Gastrocnemius medialis (tissue), 4 donors: ENCODE data around the gene SEPTIN12. TPM values are rescaled to one million over a fixed set of nuclear protein-coding genes. Genes with fewer than 3 reads are reported as not detected.
"Not testable (repeated sequence)": the region's sequence is repeated elsewhere in the genome, so short reads cannot be mapped to it uniquely, and the experiment has no call there.

Source experiments
- ATAC-seq, 2 donors: fragments of 150-250 bp; one replicate each; pipeline ENCODE4 v1.9.1; 2016
- DNase-seq, 2 donors: peaks; one replicate each; pipeline ENCODE4 v3.0.0-alpha.2; 2019
- H3K27ac ChIP-seq, 4 donors: fragments of 200-600 bp; sonication (generic); 1 replicate in 1 of 4; 2 replicates in 3 of 4; pipeline ENCODE4 v1.5.1; 2016 to 2018; ENCODE audit warnings: mild to moderate bottlenecking in 2 of 4, moderate library complexity in 1 of 4
- H3K27me3 ChIP-seq, 3 donors: fragments of 200-600 bp; sonication (generic) in 2 of 3; 1 replicate in 1 of 3; 2 replicates in 2 of 3; pipeline versions ENCODE4 v1.5.1 to v1.6.0; 2016 to 2019; ENCODE audit warnings: mild to moderate bottlenecking in 1 of 3, moderate library complexity in 1 of 3
- H3K36me3 ChIP-seq, 2 donors: fragments of 200-600 bp; sonication (generic) in 1 of 2; one replicate each; pipeline ENCODE4 v1.5.1; 2017 to 2018
- H3K4me1 ChIP-seq, 2 donors: fragments of 200-600 bp; sonication (generic) in 1 of 2; one replicate each; pipeline ENCODE4 v1.5.1; 2016 to 2017; ENCODE audit warnings: mild to moderate bottlenecking in 2 of 2
- H3K4me3 ChIP-seq, 4 donors: fragments of 200-600 bp; sonication (generic) in 3 of 4; 1 replicate in 1 of 4; 2 replicates in 3 of 4; pipeline ENCODE4 v1.5.1; 2016 to 2019; ENCODE audit warnings: mild to moderate bottlenecking in 2 of 4
- H3K9me3 ChIP-seq, 3 donors: fragments of 200-600 bp; sonication (generic) in 2 of 3; 1 replicate in 1 of 3; 2 replicates in 2 of 3; pipeline ENCODE4 v1.5.1; 2016 to 2019
- CTCF ChIP-seq, 5 experiments: fragments of 450-650 bp in 3 of 5; fragments of 200-600 bp in 2 of 5; sonication (generic) in 2 of 5; IDR thresholded peaks in 4 of 5; conservative IDR thresholded peaks in 1 of 5; 1 replicate in 4 of 5; 2 replicates in 1 of 5; pipeline ENCODE4 v1.5.1; 2016 to 2019; ENCODE audit warnings: antibody characterized with exemption in 5 of 5, mild to moderate bottlenecking in 3 of 5, moderate library complexity in 3 of 5
- POLR2A ChIP-seq, 2 donors: fragments of 450-650 bp; IDR thresholded peaks; one replicate each; pipeline ENCODE4 v1.6.1; 2017; ENCODE audit warnings: antibody characterized with exemption in 2 of 2, mild to moderate bottlenecking in 2 of 2, moderate library complexity in 2 of 2
- in situ Hi-C, 4 donors: fragments of 200-750 bp; cut with MboI; loops; one replicate each; pipeline versions ENCODE4 v1.15.0 to v1.8.0; 2017; ENCODE audit warnings: low sequenced_read_pairs in 4 of 4
- intact Hi-C: fragments of 100-400 bp; cut with DNase I; formaldehyde crosslinking; loops from one replicate; pipeline ENCODE4 v1.15.1; 2023; ENCODE audit warnings: low total_unique reads
- total RNA-seq, 4 donors: library from RNA; depleted of rRNA; stranded (reverse); fragments of >200 nt; gene quantifications; one replicate each; pipeline versions ENCODE4 v1.1.0 to v1.2.3, GENCODE V29; 2016

SEPTIN12 gene
- total RNA-seq, 4 donors from 2014 or later, result not detected

- no peak for TF ChIP-seq POLR2A (IDR thresholded peaks at IDR 0.05)
- no peak for TF ChIP-seq CTCF (IDR thresholded peaks at IDR 0.05 in 4 of 5, conservative IDR thresholded peaks at IDR 0.05 in 1 of 5)
- ATAC-seq, result no peak
- DNase-seq, result no peak
- Histone ChIP-seq H3K27me3 (peaks cover 0 to 3% (median 0%) of the 10 kb centered on the region in 3 donors), H3K4me3 (no peak overlapping the region), H3K4me1 (peaks cover 0 to 3% of the 10 kb centered on the region in 2 donors), H3K27ac (no peak overlapping the region), H3K9me3 (no peaks in the 10 kb centered on the region), H3K36me3 (no peaks in the 10 kb centered on the region)
- in situ Hi-C loops, result no loop called here
- intact Hi-C loops, result no loop called here
Measured at GRCh38 chr16:4743226-4743878, 44.8 kb downstream of the SEPTIN12 start.

GRCh38 chr16:4738370-4738769 is 49.8 kb downstream of the SEPTIN12 start:
- H3K36me3 ChIP-seq, H3K27ac ChIP-seq, DNase-seq, intact Hi-C loops, H3K9me3 ChIP-seq, H3K27me3 ChIP-seq, H3K4me3 ChIP-seq, ATAC-seq, in situ Hi-C loops: not testable (repeated sequence)
- H3K4me1 ChIP-seq, result peaks cover 7 to 11% of the 10 kb centered on the region in 2 donors

- H3K27me3 ChIP-seq, result no peaks in the 10 kb centered on the region
- intact Hi-C loops (no loop called here), in situ Hi-C loops (no loop called here)
- no peaks in the 10 kb centered on the region for H3K9me3 ChIP-seq
- no peak for ATAC-seq
- H3K27ac ChIP-seq, result no peak overlapping the region
- no peak for TF ChIP-seq POLR2A (IDR thresholded peaks at IDR 0.05)
- TF ChIP-seq CTCF (IDR thresholded peaks at IDR 0.05 in 4 of 5, conservative IDR thresholded peaks at IDR 0.05 in 1 of 5), result no peak
- peaks cover 13 to 16% of the 10 kb centered on the region in 2 donors for H3K4me1 ChIP-seq
- H3K4me3 ChIP-seq, result no peak overlapping the region
- no peaks in the 10 kb centered on the region for H3K36me3 ChIP-seq
- no peak for DNase-seq
Measured at GRCh38 chr16:4737545-4737944, 50.6 kb downstream of the SEPTIN12 start.

DNA sequence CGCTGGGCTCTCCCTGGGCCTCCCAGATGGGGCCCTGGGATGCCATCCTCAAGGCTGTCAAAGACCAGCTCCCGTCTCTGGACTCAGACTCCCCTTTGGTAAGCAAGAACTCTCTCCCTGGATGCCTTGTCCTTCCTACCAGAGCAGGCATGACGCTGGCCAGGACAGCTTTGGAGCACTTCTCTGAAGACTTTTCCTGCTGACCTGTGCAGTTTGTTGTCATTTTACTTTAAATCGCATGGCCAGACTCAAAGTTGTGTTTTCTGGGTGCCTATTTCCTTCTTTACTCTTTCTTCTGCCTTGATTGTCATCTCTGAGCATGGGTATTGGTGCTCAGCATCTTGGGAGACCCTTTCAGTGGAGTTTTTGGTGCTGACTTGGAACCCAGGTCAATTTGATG is 51.6 kb downstream of the SEPTIN12 start:
- H3K9me3 ChIP-seq, result no peaks in the 10 kb centered on the region
- ATAC-seq (no peak), DNase-seq (no peak)
- H3K4me3 ChIP-seq, result no peak overlapping the region
- in situ Hi-C loops (no loop called here), intact Hi-C loops (no loop called here)
- H3K27ac ChIP-seq, result no peak overlapping the region
- no peaks in the 10 kb centered on the region for H3K27me3 ChIP-seq
- no peak for TF ChIP-seq POLR2A (IDR thresholded peaks at IDR 0.05)
- TF ChIP-seq CTCF (IDR thresholded peaks at IDR 0.05 in 4 of 5, conservative IDR thresholded peaks at IDR 0.05 in 1 of 5), result no peak
- no peaks in the 10 kb centered on the region for H3K36me3 ChIP-seq
- H3K4me1 ChIP-seq, result peaks cover 13 to 16% of the 10 kb centered on the region in 2 donors

DNA sequence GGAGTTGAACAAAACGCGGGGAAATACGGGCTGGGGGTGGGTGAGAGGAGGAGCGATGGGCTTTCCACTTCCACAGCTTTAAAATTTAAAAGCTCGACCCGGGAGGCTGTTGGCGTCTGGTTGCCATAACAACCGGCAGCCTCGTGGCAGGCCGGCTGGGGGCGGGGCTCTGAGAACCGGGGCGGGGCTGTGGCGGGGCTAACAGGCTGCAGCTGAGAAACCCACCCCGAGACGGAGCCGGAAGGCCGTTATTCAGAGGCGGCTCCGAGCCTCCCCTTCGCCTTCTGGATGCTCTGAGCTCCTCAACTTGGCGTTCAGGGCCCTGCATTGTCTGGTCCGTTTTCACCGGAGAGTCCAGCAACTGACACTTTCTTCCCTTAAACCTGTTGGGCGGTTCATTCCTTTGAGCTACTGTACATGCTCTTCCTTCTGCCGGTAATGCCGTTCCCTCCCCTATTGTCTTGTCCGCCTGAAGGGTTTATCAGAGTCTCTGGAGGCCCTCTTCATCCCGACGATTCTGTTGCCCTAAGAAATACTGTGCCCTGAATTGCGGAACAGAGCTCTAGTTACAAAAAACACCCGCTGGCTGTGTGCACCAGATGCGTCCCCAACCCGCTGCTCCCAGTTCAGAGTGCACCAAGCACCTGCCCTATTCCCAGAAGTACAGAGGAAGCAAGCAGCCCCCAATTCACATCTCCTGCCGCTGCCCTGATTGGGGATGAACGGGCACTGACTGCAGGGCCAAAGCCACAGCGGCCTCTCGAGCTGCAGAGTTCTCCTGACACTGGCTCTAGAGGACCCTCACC is 53.2 kb downstream of the SEPTIN12 start:
- TF ChIP-seq CTCF (IDR thresholded peaks at IDR 0.05 in 4 of 5, conservative IDR thresholded peaks at IDR 0.05 in 1 of 5) (no peak), POLR2A (IDR thresholded peaks at IDR 0.05) (no peak)
- in situ Hi-C loops, result no loop called here

More for the DNA sequence above, 53.2 kb downstream of the SEPTIN12 start:
- no peaks in the 10 kb centered on the region for H3K9me3 ChIP-seq
- DNase-seq, result peak; percentile 73 to 79
- intact Hi-C loops, result loop anchor here (1.0 to 2.0 kb wide), 6 partner anchors 33 to 221 kb away; partner anchors contain the start of genes MGRN1, NUDT16L1 and ROGDI
- H3K4me1 ChIP-seq, result peaks cover 13 to 16% of the 10 kb centered on the region in 2 donors
- no peaks in the 10 kb centered on the region for H3K27me3 ChIP-seq
- peak; percentile 75 to 78 for ATAC-seq
- peak overlapping the region; percentile 92 to 100 (median 92) for H3K4me3 ChIP-seq
- H3K27ac ChIP-seq, result peak overlapping the region; percentile 84 to 97 (median 85)
- peaks cover 0 to 4% of the 10 kb centered on the region in 2 donors for H3K36me3 ChIP-seq
